ENCODE measurements around the gene TAP1. TPM values are rescaled to one million over a fixed set of nuclear protein-coding genes. Genes with fewer than 3 reads are reported as not detected.
A peak's percentile ranks its signal among the peaks of the same experiment; 100 is the strongest.

The TAP1 gene
- total and polyA plus RNA-seq, 2 of the 4 experiments (the other 2 are of a cell fraction) = 20.1 to 27.6 TPM

- Histone ChIP-seq H3K27ac (ENCODE audit: insufficient read depth, low read length) (no peak overlapping the region), H3K36me3 (ENCODE audit: control insufficient read depth, insufficient read depth, low read length) (no peaks in the 10 kb centered on the region), H2BK20ac (ENCODE audit: low read depth, low read length) (no peak overlapping the region), H3K79me1 (ENCODE audit: low read depth in 1 of 2, low read length in 2 of 2) (no peaks in the 10 kb centered on the region), H2BK120ac (ENCODE audit: low read depth, low read length) (no peak overlapping the region), H2AK9ac (replicated peaks; ENCODE audit: low read depth, low read length, poor library complexity) (no peak overlapping the region), H3K4me1 (ENCODE audit: control insufficient read depth, insufficient read depth, low read length) (no peaks in the 10 kb centered on the region), H3K23ac (ENCODE audit: low read depth, low read length) (no peak overlapping the region), H4K5ac (ENCODE audit: low read depth, low read length) (no peak overlapping the region), H3K27me3 (ENCODE audit: control insufficient read depth, insufficient read depth, low read length) (peaks cover 20% of the 10 kb centered on the region), H3K4me3 (ENCODE audit: insufficient read depth, low read depth, low read length) (peak overlapping the region; percentile 10), H2BK5ac (ENCODE audit: low read depth, low read length, poor library complexity, severe bottlenecking) (no peak overlapping the region), H2BK15ac (ENCODE audit: low read depth, low read length) (no peak overlapping the region; the same call in 2 of the 3 replicates), H3K18ac (ENCODE audit: low read depth, low read length) (no peak overlapping the region), H3K9ac (ENCODE audit: low read depth, low read length) (peak overlapping the region; percentile 12; the same call in 1 of the 2 replicates), H3K9me1 (ENCODE audit: insufficient read depth, low read length) (no peaks in the 10 kb centered on the region), H3K56ac (ENCODE audit: extremely low read depth, insufficient read depth, low read length) (no peak overlapping the region), H3K14ac (replicated peaks; ENCODE audit: low read depth, low read length) (no peak overlapping the region), H3K9me3 (ENCODE audit: control insufficient read depth, insufficient read depth, low read length) (peaks cover 4% of the 10 kb centered on the region), H3K4me2 (ENCODE audit: low read depth, low read length) (peak overlapping the region; percentile 78), H2AFZ (replicated peaks; ENCODE audit: low read length, poor library complexity) (peak overlapping the region; percentile 92), H4K91ac (ENCODE audit: insufficient read depth, low read depth, low read length) (no peak overlapping the region), H4K20me1 (ENCODE audit: insufficient read depth, low read length) (no peaks in the 10 kb centered on the region), H2AK5ac (ENCODE audit: low read depth, low read length) (no peak overlapping the region), H4K8ac (ENCODE audit: low read depth in 2 of 2, low read length in 2 of 2) (0 out of 4 replicates have a peak overlapping the region, but pooled peaks of 1 of the 2 experiments have one; percentile 9), H3K4ac (ENCODE audit: low read depth, low read length) (no peak overlapping the region)
- DNase-seq (peak; percentile 58), ATAC-seq (ENCODE audit: low read depth) (peak; percentile 95)
- TF ChIP-seq RAD21 (IDR thresholded peaks at IDR 0.05; ENCODE audit: low read length) = peak; percentile 66
- no peak for TF ChIP-seq FOS (IDR thresholded peaks at IDR 0.05; ENCODE audit: low read depth, low read length)
- TF ChIP-seq SMC3 (IDR thresholded peaks at IDR 0.05; ENCODE audit: low read depth, low read length) = peak; percentile 49
- TF ChIP-seq POLR2A (IDR thresholded peaks at IDR 0.05; ENCODE audit: low read depth, low read length) = no peak
- TF ChIP-seq USF2 (IDR thresholded peaks at IDR 0.05; ENCODE audit: low read depth, low read length) = no peak
- TF ChIP-seq CHD1 (IDR thresholded peaks at IDR 0.05; ENCODE audit: low read depth, low read length) = no peak
- TF ChIP-seq MAZ (IDR thresholded peaks at IDR 0.05; ENCODE audit: borderline replicate concordance, low read depth, low read length) = no peak; the same call in 1 of the 2 replicates
- TF ChIP-seq CTCF (conservative IDR thresholded peaks at IDR 0.05; ENCODE audit: low read depth, low read length) = peak; percentile 86
- TF ChIP-seq CEBPB (IDR thresholded peaks at IDR 0.05; ENCODE audit: low read depth, low read length) = peak; percentile 95
- dilution Hi-C loops (cut with HindIII; ENCODE audit: low sequenced_read_pairs, unreplicated experiment) = no loop called here
- ChIA-PET POLR2A (ENCODE audit: unreplicated experiment) (no interaction called here), CTCF (interaction anchor here (0.6 to 1.0 kb wide), 4 partner anchors 10 to 570 kb away, joined by 3 to 5 read pairs (median 4); no protein-coding TSS in a partner anchor)
- 21% methylated on average over 12 of the region's 30 CpGs; no CpG with 5 or more reads in 1 of the 2 experiments for WGBS, 2 experiments (ENCODE audit: extremely low coverage in 2 of 2, insufficient read length in 1 of 2)
- in situ Hi-C loops (cut with MboI; ENCODE audit: low sequenced_read_pairs) = loop anchor here (5.0 to 10.0 kb wide), 2 partner anchors 380 to 552 kb away; no protein-coding TSS in a partner anchor
- BruUV-seq (replicated peaks) = no TSS peak
- intact Hi-C loops (cut with micrococcal nuclease) = loop anchor here (1.0 to 5.0 kb wide), 3 partner anchors 175 to 384 kb away; no protein-coding TSS in a partner anchor
These were observed 56.4 kb downstream of the TAP1 start for GRCh38 chr6:32796848-32797776.
